GM19023 (cell line): Measurements from ENCODE around the gene TMEM128.
A peak's percentile ranks its signal among the peaks of the same experiment; 100 is the strongest.
"Not testable (repeated sequence)": the region's sequence is repeated elsewhere in the genome, so short reads cannot be mapped to it uniquely, and the experiment has no call there.

Experiments used
- ATAC-seq: cut with Tn5 transposase; IDR thresholded peaks from one replicate; pipeline ENCODE4 v1.9.1; 2021; ENCODE audit warnings: mild to moderate bottlenecking, moderate library complexity; ENCODE audit not compliant: unreplicated experiment

TMEM128 gene

GRCh38 chr4:4248029-4248884 lies at the start of gene TMEM128:
Gene TMEM128 (minus strand): TSS chr4:4248223. CDS start chr4:4248202, 21 bp downstream.
- peak; percentile 97 for ATAC-seq

- ATAC-seq = no peak
Observed at GRCh38 chr4:4296283-4296846, 48.3 kb upstream of the TMEM128 start.

GRCh38 chr4:4293279-4293678 lies 45.3 kb upstream of the TMEM128 start:
- ATAC-seq = no peak

- ATAC-seq = peak; percentile 96
Observed at GRCh38 chr4:4289941-4290850, 42.2 kb upstream of the TMEM128 start, which contains the start of the genes LYAR and ZBTB49. Gene LYAR (minus strand): TSS chr4:4290154. CDS start chr4:4283742, 6,412 bp downstream. Gene ZBTB49 (plus strand): TSS chr4:4290251. CDS start chr4:4299946, 9,695 bp downstream.

GRCh38 chr4:4289597-4289940 lies 41.5 kb upstream of the TMEM128 start:
- ATAC-seq = peak; percentile 17

GRCh38 chr4:4289055-4289454 lies 41.0 kb upstream of the TMEM128 start:
- ATAC-seq = no peak

GRCh38 chr4:4288098-4288497 lies 40.1 kb upstream of the TMEM128 start:
- no peak for ATAC-seq

GRCh38 chr4:4284827-4285618 lies 37.0 kb upstream of the TMEM128 start:
- no peak for ATAC-seq

- no peak for ATAC-seq
Observed at GRCh38 chr4:4281787-4282186, 33.8 kb upstream of the TMEM128 start.

- no peak for ATAC-seq
Observed at GRCh38 chr4:4277531-4277930, 29.5 kb upstream of the TMEM128 start.

GRCh38 chr4:4274226-4274625 lies 26.2 kb upstream of the TMEM128 start:
- no peak for ATAC-seq

GRCh38 chr4:4271912-4272311 lies 23.9 kb upstream of the TMEM128 start:
- ATAC-seq = no peak

- ATAC-seq = no peak
Observed at GRCh38 chr4:4270529-4270928, 22.5 kb upstream of the TMEM128 start.

- ATAC-seq = no peak
Observed at GRCh38 chr4:4269856-4270255, 21.8 kb upstream of the TMEM128 start.

- no peak for ATAC-seq
Observed at GRCh38 chr4:4269331-4269731, 21.3 kb upstream of the TMEM128 start.

GRCh38 chr4:4268776-4269175 lies 20.8 kb upstream of the TMEM128 start:
- ATAC-seq = no peak

- ATAC-seq = no peak
Observed at GRCh38 chr4:4267981-4268380, 20.0 kb upstream of the TMEM128 start.

- no peak for ATAC-seq
Observed at GRCh38 chr4:4260185-4260751, 12.2 kb upstream of the TMEM128 start.

- no peak for ATAC-seq
Observed at GRCh38 chr4:4259484-4260100, 11.6 kb upstream of the TMEM128 start.

- not testable (repeated sequence) for ATAC-seq
Observed at GRCh38 chr4:4257705-4258104, 9.7 kb upstream of the TMEM128 start.
